Activated naive CD8-positive, alpha-beta T cell treated with anti-CD3 and anti-CD28 coated beads, Interleukin-2, amount 50 U/mL, for 16 hours (primary cell): ENCODE results near the gene CRABP2.
A peak's percentile ranks its signal among the peaks of the same experiment; 100 is the strongest.

ENCODE experiments used
- DNase-seq: peaks from one replicate; pipeline ENCODE4 v3.0.0-alpha.2; 2020; ENCODE audit warnings: low read depth, low spot score

CRABP2 gene

GRCh38 chr1:156705321-156705917, at the start of gene CRABP2:
Gene CRABP2, minus strand, starts transcription at chr1:156705583. Its CDS starts 137 bp downstream, at chr1:156705446.
- no peak for DNase-seq

- no peak for DNase-seq
Observed at GRCh38 chr1:156754219-156754618, 48.8 kb upstream of the CRABP2 start.

- no peak for DNase-seq
Observed at GRCh38 chr1:156752843-156753482, 47.6 kb upstream of the CRABP2 start.

- peak; percentile 98 for DNase-seq
Observed at GRCh38 chr1:156751757-156752481, 46.5 kb upstream of the CRABP2 start.

- DNase-seq = no peak
Observed at GRCh38 chr1:156751451-156751756, 46.0 kb upstream of the CRABP2 start, which contains the start of gene HDGF. Gene HDGF, minus strand, starts transcription at chr1:156751675. Its CDS starts 246 bp downstream, at chr1:156751429.

- no peak for DNase-seq
Observed at GRCh38 chr1:156750711-156751450, 45.5 kb upstream of the CRABP2 start.

- peak; percentile 17 for DNase-seq
Observed at GRCh38 chr1:156750191-156750672, 44.8 kb upstream of the CRABP2 start.

- DNase-seq = no peak
Observed at GRCh38 chr1:156749419-156750118, 44.2 kb upstream of the CRABP2 start.

- DNase-seq = no peak
Observed at GRCh38 chr1:156748670-156749418, 43.5 kb upstream of the CRABP2 start.

GRCh38 chr1:156747742-156748669, 42.6 kb upstream of the CRABP2 start:
- no peak for DNase-seq

- DNase-seq = no peak
Observed at GRCh38 chr1:156746728-156747631, 41.6 kb upstream of the CRABP2 start.

GRCh38 chr1:156746406-156746727, 41.0 kb upstream of the CRABP2 start:
- DNase-seq = no peak

GRCh38 chr1:156745881-156746280, 40.5 kb upstream of the CRABP2 start:
- no peak for DNase-seq

- no peak for DNase-seq
Observed at GRCh38 chr1:156744786-156745419, 39.5 kb upstream of the CRABP2 start.

- DNase-seq = no peak
Observed at GRCh38 chr1:156744344-156744743, 39.0 kb upstream of the CRABP2 start.

GRCh38 chr1:156743367-156744302, 38.3 kb upstream of the CRABP2 start:
- no peak for DNase-seq

GRCh38 chr1:156742801-156743200, 37.4 kb upstream of the CRABP2 start:
- DNase-seq = no peak
